Measurements from ENCODE around the gene ZNF738.

- no peak for TF ChIP-seq EZH2phosphoT487 (IDR thresholded peaks at IDR 0.05; ENCODE audit: low read depth)
- TF ChIP-seq CTCF (IDR thresholded peaks at IDR 0.05; ENCODE audit: low read depth, low read length): no peak
Observed at GRCh38 chr19:21317821-21318220, 41.0 kb upstream of the ZNF738 start.

All from OCI-LY3 (cell line).